Activated CD4-positive, alpha-beta T cell treated with anti-CD3 and anti-CD28 coated beads for 48 hours (primary cell): Measurements from ENCODE around the gene VPS35L.
"Not testable (repeated sequence)": the region's sequence is repeated elsewhere in the genome, so short reads cannot be mapped to it uniquely, and the experiment has no call there.

ENCODE experiments used
- DNase-seq: peaks from one replicate; pipeline ENCODE4 v3.0.0-alpha.2; 2020

The VPS35L gene

GRCh38 chr16:19655242-19655777 is 99.8 kb downstream of the VPS35L start:
- DNase-seq = no peak

GRCh38 chr16:19657831-19658230 is 102.3 kb downstream of the VPS35L start:
- DNase-seq = no peak

- no peak for DNase-seq
These were observed 104.1 kb downstream of the VPS35L start for GRCh38 chr16:19659554-19659953.

GRCh38 chr16:19660432-19660831 is 104.9 kb downstream of the VPS35L start:
- no peak for DNase-seq

GRCh38 chr16:19662351-19662750 is 106.8 kb downstream of the VPS35L start:
- no peak for DNase-seq

- DNase-seq = no peak
These were observed 108.7 kb downstream of the VPS35L start for GRCh38 chr16:19664166-19664565.

GRCh38 chr16:19665313-19665712 is 109.8 kb downstream of the VPS35L start:
- DNase-seq = not testable (repeated sequence)

- no peak for DNase-seq
These were observed 111.0 kb downstream of the VPS35L start for GRCh38 chr16:19666477-19666876.

- no peak for DNase-seq
These were observed 116.9 kb downstream of the VPS35L start for GRCh38 chr16:19672378-19672777.

GRCh38 chr16:19674485-19674884 is 119.0 kb downstream of the VPS35L start:
- DNase-seq = no peak

GRCh38 chr16:19677402-19677801 is 121.9 kb downstream of the VPS35L start:
- no peak for DNase-seq

GRCh38 chr16:19678804-19679203 is 123.3 kb downstream of the VPS35L start:
- no peak for DNase-seq

- DNase-seq = not testable (repeated sequence)
These were observed 123.8 kb downstream of the VPS35L start for GRCh38 chr16:19679281-19679680.

- no peak for DNase-seq
These were observed 125.4 kb downstream of the VPS35L start for GRCh38 chr16:19680881-19681340.

- DNase-seq = no peak
These were observed 126.1 kb downstream of the VPS35L start for GRCh38 chr16:19681637-19682036.

GRCh38 chr16:19683453-19684236 is 128.1 kb downstream of the VPS35L start:
- DNase-seq = no peak

GRCh38 chr16:19685176-19685575 is 129.7 kb downstream of the VPS35L start:
- no peak for DNase-seq

- no peak for DNase-seq
These were observed 131.8 kb downstream of the VPS35L start for GRCh38 chr16:19687279-19687678.

GRCh38 chr16:19688396-19689024 is 133.0 kb downstream of the VPS35L start:
- DNase-seq = no peak

- no peak for DNase-seq
These were observed 133.8 kb downstream of the VPS35L start for GRCh38 chr16:19689342-19689741.

- no peak for DNase-seq
These were observed 134.7 kb downstream of the VPS35L start for GRCh38 chr16:19690196-19690595.

- peak; percentile 9 for DNase-seq
These were observed 135.7 kb downstream of the VPS35L start for GRCh38 chr16:19691161-19691711.

GRCh38 chr16:19694989-19695388 is 139.5 kb downstream of the VPS35L start:
- DNase-seq = no peak

- peak; percentile 53 for DNase-seq
These were observed 140.8 kb downstream of the VPS35L start for GRCh38 chr16:19696328-19696727.
